Esophagus squamous epithelium (tissue), 5 donors: ENCODE results near the gene AHRR. TPM values are rescaled to one million over a fixed set of nuclear protein-coding genes. Genes with fewer than 3 reads are reported as not detected.
A peak's percentile ranks its signal among the peaks of the same experiment; 100 is the strongest.

Experiments used
- DNase-seq: peaks from one replicate; lab custom pipeline; 2025; lab: John Stamatoyannopoulos, UW
- H3K27ac ChIP-seq, 4 donors: fragments of 200-600 bp; sonication (generic); one replicate each; pipeline ENCODE4 v1.5.1; 2016 to 2019; ENCODE audit warnings: mild to moderate bottlenecking in 1 of 4
- H3K27me3 ChIP-seq, 4 donors: fragments of 200-600 bp; sonication (generic); 1 replicate in 3 of 4; 2 replicates in 1 of 4; pipeline versions ENCODE4 v1.5.1 to v1.6.0; 2017 to 2021; ENCODE audit warnings: antibody characterized with exemption in 1 of 4
- H3K36me3 ChIP-seq, 3 donors: fragments of 200-600 bp; sonication (generic); one replicate each; pipeline ENCODE4 v1.5.1; 2016 to 2019
- H3K4me1 ChIP-seq, 3 donors: fragments of 200-600 bp; sonication (generic); one replicate each; pipeline ENCODE4 v1.5.1; 2017 to 2019
- H3K4me3 ChIP-seq, 4 donors: fragments of 200-600 bp; sonication (generic); 1 replicate in 3 of 4; 2 replicates in 1 of 4; pipeline ENCODE4 v1.5.1; 2016 to 2019; ENCODE audit warnings: mild to moderate bottlenecking in 2 of 4, moderate library complexity in 1 of 4
- H3K9me3 ChIP-seq, 3 donors: fragments of 200-600 bp; sonication (generic); one replicate each; pipeline ENCODE4 v1.5.1; 2016 to 2019
- POLR2A ChIP-seq, 4 donors: fragments of 450-650 bp; IDR thresholded peaks; one replicate each; pipeline ENCODE4 v1.6.1; 2017; ENCODE audit warnings: antibody characterized with exemption in 4 of 4, mild to moderate bottlenecking in 4 of 4, moderate library complexity in 3 of 4
- WGBS, 2 donors: methylation state at CpG; one replicate each; pipeline ENCODE4 v1.1.5; 2018; 5-methylcytosine and 5-hydroxymethylcytosine counted together
- intact Hi-C: fragments of 100-400 bp; cut with DNase I; formaldehyde crosslinking; loops from one replicate; pipeline ENCODE4 v1.15.0; 2022
- total RNA-seq, 4 donors: library from RNA; depleted of rRNA; stranded (reverse); fragments of >200 nt; gene quantifications; one replicate each; pipeline ENCODE4 v1.1.0, GENCODE V29; 2016
- TF ChIP-seq, protein P1 (sequence below), 6 experiments: fragments of 450-650 bp in 4 of 6; fragments of 200-600 bp in 2 of 6; sonication (generic) in 2 of 6; IDR thresholded peaks; one replicate each; pipeline ENCODE4 v1.5.1; 2016 to 2019; ENCODE audit warnings: antibody characterized with exemption in 6 of 6, mild to moderate bottlenecking in 4 of 6, moderate library complexity in 4 of 6
- donor health status: DM: yes; HTN: yes; CAD: no.

AHRR gene
- total RNA-seq, 4 donors from 2014 or later, result 0.66 to 1.5 (median 1.1) TPM

- H3K4me3 ChIP-seq, result no peak overlapping the region
- H3K27me3 ChIP-seq, result no peaks in the 10 kb centered on the region
- H3K36me3 ChIP-seq, result peaks cover 5 to 99% (median 34%) of the 10 kb centered on the region in 3 donors
- peaks cover 0 to 14% (median 12%) of the 10 kb centered on the region in 3 donors for H3K9me3 ChIP-seq
- H3K4me1 ChIP-seq, result peaks cover 16 to 65% (median 20%) of the 10 kb centered on the region in 3 donors
- WGBS, 2 donors, result 86 to 90% methylated on average over 2 to 8 of the region's 17 CpGs
- DNase-seq, result no peak
- H3K27ac ChIP-seq, result peak overlapping the region; percentile 73 to 88 (median 80)
- intact Hi-C loops, result no loop called here
- TF ChIP-seq POLR2A (IDR thresholded peaks at IDR 0.05), result no peak
- TF ChIP-seq, protein P1, sequence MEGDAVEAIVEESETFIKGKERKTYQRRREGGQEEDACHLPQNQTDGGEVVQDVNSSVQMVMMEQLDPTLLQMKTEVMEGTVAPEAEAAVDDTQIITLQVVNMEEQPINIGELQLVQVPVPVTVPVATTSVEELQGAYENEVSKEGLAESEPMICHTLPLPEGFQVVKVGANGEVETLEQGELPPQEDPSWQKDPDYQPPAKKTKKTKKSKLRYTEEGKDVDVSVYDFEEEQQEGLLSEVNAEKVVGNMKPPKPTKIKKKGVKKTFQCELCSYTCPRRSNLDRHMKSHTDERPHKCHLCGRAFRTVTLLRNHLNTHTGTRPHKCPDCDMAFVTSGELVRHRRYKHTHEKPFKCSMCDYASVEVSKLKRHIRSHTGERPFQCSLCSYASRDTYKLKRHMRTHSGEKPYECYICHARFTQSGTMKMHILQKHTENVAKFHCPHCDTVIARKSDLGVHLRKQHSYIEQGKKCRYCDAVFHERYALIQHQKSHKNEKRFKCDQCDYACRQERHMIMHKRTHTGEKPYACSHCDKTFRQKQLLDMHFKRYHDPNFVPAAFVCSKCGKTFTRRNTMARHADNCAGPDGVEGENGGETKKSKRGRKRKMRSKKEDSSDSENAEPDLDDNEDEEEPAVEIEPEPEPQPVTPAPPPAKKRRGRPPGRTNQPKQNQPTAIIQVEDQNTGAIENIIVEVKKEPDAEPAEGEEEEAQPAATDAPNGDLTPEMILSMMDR (IDR thresholded peaks at IDR 0.05), result no peak
Measured at GRCh38 chr5:452978-453710, 131.6 kb downstream of the AHRR start.

DNA sequence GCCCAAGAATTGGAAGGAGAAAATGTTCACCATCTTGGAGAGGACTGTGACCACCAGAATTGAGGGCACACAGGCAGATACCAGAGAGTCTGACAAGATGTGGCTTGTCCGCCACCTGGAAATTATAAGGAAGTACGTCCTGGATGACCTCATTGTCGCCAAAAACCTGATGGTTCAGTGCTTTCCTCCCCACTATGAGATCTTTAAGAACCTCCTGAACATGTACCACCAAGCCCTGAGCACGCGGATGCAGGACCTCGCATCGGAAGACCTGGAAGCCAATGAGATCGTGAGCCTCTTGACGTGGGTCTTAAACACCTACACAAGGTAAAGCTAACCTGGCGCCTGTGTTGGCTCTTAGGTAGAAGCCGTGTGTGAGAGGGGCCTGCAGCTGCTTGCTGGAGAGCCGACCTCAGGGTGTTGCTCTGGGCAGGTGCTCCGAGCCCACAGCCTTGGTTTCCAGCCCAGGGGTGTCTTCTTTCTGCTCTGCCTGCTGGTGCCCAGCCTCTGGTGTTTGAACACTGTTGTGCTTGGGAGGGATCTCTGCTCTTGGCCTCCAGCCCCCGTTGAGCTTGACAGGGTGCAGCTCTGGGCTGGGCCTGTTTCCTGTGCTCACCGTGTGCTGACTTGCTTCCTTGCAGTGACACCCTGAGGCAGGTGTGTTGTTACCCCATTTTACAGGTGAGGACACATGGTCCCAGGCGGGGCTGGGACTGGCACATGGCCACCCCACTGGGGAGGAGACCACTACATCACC is 132.4 kb downstream of the AHRR start:
- no peaks in the 10 kb centered on the region for H3K27me3 ChIP-seq
- WGBS, 2 donors, result 29 to 52% methylated on average over 6 to 8 of the region's 16 CpGs
- peaks cover 0 to 14% (median 12%) of the 10 kb centered on the region in 3 donors for H3K9me3 ChIP-seq
- TF ChIP-seq, protein P1 (IDR thresholded peaks at IDR 0.05), result no peak
- TF ChIP-seq POLR2A (IDR thresholded peaks at IDR 0.05), result no peak
- H3K4me1 ChIP-seq, result peaks cover 21 to 65% (median 26%) of the 10 kb centered on the region in 3 donors
- intact Hi-C loops, result no loop called here
- H3K27ac ChIP-seq, result peak overlapping the region; percentile 73 to 88 (median 80)
- DNase-seq, result no peak
- peaks cover 0 to 99% (median 27%) of the 10 kb centered on the region in 3 donors for H3K36me3 ChIP-seq
- peak overlapping the region in 1 of 4 donors; percentile 3 for H3K4me3 ChIP-seq

DNA sequence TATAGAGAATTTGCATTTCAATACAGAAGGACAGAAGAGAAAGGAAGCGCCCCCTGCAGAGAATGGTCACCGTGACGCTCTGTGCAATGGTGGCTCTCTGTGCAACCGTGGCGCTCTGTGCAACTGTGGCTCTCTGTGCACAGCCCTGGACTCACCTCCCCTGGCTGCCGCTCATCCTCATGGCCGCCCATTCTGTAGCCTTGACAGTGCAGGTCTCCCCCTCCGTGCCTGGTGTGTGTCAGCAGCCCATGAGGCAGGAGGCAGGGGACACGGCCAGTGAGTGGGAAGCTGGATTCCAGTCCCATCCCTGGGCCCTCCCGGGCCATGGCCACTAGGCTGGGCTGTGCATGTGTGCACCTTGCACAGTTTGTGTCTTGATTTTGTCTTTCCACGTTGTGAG is 133.4 kb downstream of the AHRR start:
- no peak overlapping the region for H3K4me3 ChIP-seq
- H3K36me3 ChIP-seq, result peaks cover 0 to 98% (median 21%) of the 10 kb centered on the region in 3 donors
- peaks cover 21 to 73% (median 26%) of the 10 kb centered on the region in 3 donors for H3K4me1 ChIP-seq
- no peak for DNase-seq
- H3K27ac ChIP-seq, result peak overlapping the region in 1 of 4 donors; percentile 77
- peaks cover 0 to 14% (median 12%) of the 10 kb centered on the region in 3 donors for H3K9me3 ChIP-seq
- H3K27me3 ChIP-seq, result no peaks in the 10 kb centered on the region
- WGBS, 2 donors, result 92 to 93% methylated on average over 6 to 9 of the region's 11 CpGs
- TF ChIP-seq POLR2A (IDR thresholded peaks at IDR 0.05), result no peak
- TF ChIP-seq, protein P1 (IDR thresholded peaks at IDR 0.05), result no peak
- intact Hi-C loops, result no loop called here

DNA sequence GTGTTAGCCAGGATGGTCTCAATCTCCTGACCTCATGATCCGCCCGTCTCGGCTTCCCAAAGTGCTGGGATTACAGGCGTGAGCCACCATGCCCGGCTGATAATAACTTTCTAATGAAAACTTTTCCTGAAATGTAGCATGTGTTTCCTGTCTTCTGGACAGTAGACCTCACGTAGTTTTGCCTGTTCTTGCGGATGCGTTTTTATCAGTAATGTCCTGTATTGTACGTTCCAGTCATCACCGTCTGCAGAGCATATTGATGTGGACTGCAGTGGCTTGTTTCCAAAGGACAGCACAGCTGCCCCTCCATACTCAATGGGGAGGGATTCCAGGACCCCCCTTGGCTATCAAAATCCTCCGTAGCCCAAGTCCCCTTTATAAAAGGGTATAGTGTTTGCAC is 134.3 kb downstream of the AHRR start:
- no peak for DNase-seq
- intact Hi-C loops, result no loop called here
- H3K9me3 ChIP-seq, result peaks cover 0 to 14% (median 12%) of the 10 kb centered on the region in 3 donors
- 93 to 96% methylated on average over 11 of the region's 11 CpGs for WGBS, 2 donors
- H3K36me3 ChIP-seq, result peaks cover 0 to 98% (median 23%) of the 10 kb centered on the region in 3 donors
- peaks cover 21 to 73% (median 26%) of the 10 kb centered on the region in 3 donors for H3K4me1 ChIP-seq
- H3K27ac ChIP-seq, result no peak overlapping the region
- H3K4me3 ChIP-seq, result no peak overlapping the region
- no peaks in the 10 kb centered on the region for H3K27me3 ChIP-seq
- TF ChIP-seq POLR2A (IDR thresholded peaks at IDR 0.05), result no peak
- TF ChIP-seq, protein P1 (IDR thresholded peaks at IDR 0.05), result no peak
